ENCODE data around the gene S100A7. TPM values are rescaled to one million over a fixed set of nuclear protein-coding genes. Genes with fewer than 3 reads are reported as not detected.
A peak's percentile ranks its signal among the peaks of the same experiment; 100 is the strongest.

Gene S100A7
- total and polyA plus RNA-seq, 9 of the 15 experiments (the other 6 are each of a cell fraction or from before 2014, with no cell fraction given) = not detected

- TF ChIP-seq FOXK2 (conservative IDR thresholded peaks at IDR 0.05 in 1 of 2, IDR thresholded peaks at IDR 0.05 in 1 of 2; ENCODE audit: low read depth in 2 of 2) = no peak
- TF ChIP-seq GABPA (tag; conservative IDR thresholded peaks at IDR 0.05; ENCODE audit: low read depth) = no peak
- TF ChIP-seq POLR2G (IDR thresholded peaks at IDR 0.05; ENCODE audit: low read depth, low read length) = no peak
- no peak for TF ChIP-seq ZC3H8 (IDR thresholded peaks at IDR 0.05)
- TF ChIP-seq ZNF518B (CRISPR knock-in tag; IDR thresholded peaks at IDR 0.05) = no peak
- TF ChIP-seq MGA (IDR thresholded peaks at IDR 0.05) = no peak
- TF ChIP-seq HNRNPUL1 (IDR thresholded peaks at IDR 0.05; ENCODE audit: low read length) = no peak
- TF ChIP-seq ZNF316 (IDR thresholded peaks at IDR 0.05) = no peak
- no peak for TF ChIP-seq ZBTB9 (CRISPR knock-in tag; IDR thresholded peaks at IDR 0.05)
- peak; percentile 81 for TF ChIP-seq TCF3 (CRISPR knock-in tag; IDR thresholded peaks at IDR 0.05)
- no peak for TF ChIP-seq XRCC3 (IDR thresholded peaks at IDR 0.05)
- TF ChIP-seq RNF2 (IDR thresholded peaks at IDR 0.05) = no peak
- no peak for TF ChIP-seq FOS (IDR thresholded peaks at IDR 0.05; ENCODE audit: extremely low read depth, insufficient read length)
Observed at GRCh38 chr1:153434746-153435455, 25.6 kb downstream of the S100A7 start (continued).

All from K562 (cell line).